ENCODE results near the gene NAA30.

DNA sequence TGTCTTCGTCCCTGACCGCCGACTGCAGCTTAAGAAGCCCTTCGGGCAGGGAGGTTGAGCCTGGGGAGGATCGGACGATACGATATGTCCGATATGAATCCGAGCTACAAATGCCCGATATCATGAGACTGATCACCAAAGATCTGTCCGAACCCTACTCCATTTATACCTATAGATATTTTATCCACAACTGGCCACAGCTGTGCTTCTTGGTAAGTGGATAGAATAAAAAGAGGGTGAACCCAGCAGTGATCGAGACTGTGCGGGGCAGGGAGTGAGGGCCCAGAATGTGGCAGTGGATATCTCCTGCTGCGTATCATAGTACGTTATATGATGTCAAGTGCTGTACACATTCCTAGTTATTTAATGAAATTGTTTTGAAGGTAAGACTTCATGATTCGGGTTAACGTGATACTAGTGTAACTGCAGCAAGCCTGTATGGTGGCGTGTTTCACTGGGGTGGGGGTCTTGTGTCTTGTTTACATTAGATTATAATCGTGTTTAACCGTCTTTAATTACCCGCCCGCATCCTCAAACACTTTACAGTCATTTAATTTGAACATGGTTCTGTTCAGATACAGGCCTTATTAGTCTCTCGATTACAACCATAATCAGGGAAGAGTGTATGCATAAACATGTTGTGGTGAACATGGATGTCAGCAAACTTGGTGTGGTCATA is 1.3 kb downstream of the NAA30 start:
- TF ChIP-seq CTCF (IDR thresholded peaks at IDR 0.05) (no peak), POLR2A (IDR thresholded peaks at IDR 0.05) (no peak)
